NCI-H187 treated with DMSO at 0.1 percent for 48 hours (cell line): ENCODE data around the gene CELA3B.
"Not testable (repeated sequence)": the region's sequence is repeated elsewhere in the genome, so short reads cannot be mapped to it uniquely, and the experiment has no call there.

Experiments
- DNase-seq: peaks from one replicate; lab custom pipeline; 2025; lab: John Stamatoyannopoulos, UW

Gene CELA3B, protein sequence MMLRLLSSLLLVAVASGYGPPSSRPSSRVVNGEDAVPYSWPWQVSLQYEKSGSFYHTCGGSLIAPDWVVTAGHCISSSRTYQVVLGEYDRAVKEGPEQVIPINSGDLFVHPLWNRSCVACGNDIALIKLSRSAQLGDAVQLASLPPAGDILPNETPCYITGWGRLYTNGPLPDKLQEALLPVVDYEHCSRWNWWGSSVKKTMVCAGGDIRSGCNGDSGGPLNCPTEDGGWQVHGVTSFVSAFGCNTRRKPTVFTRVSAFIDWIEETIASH

DNA sequence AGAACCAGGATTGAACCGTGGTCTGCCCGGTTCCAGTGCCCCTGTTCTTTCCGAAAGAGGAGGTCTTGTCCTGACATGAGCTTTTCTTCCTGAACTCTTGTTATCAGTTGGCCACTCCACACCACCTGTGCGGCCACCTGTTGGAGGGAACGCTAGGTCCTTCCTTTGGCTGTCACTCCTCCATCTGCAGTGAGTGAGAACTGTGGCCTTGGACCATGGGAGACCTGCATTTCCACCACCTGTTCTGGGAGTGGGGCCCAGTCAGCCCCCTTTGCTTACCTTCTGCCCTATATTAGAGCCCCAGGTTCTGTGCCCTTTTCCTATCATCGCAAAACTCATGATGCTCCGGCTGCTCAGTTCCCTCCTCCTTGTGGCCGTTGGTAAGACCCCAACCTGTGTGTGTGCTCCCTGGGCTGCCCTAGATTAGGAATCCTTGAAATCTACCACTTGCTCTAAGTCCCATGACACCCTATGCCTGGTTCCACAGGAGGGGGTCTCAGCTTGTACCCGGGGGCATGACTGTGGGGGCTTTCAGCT is at the start of gene CELA3B:
Gene CELA3B, plus strand, starts transcription at position 320 of the 537 bp plus-strand sequence. Its CDS starts 18 bp downstream, at position 338.
- not testable (repeated sequence) for DNase-seq

DNA sequence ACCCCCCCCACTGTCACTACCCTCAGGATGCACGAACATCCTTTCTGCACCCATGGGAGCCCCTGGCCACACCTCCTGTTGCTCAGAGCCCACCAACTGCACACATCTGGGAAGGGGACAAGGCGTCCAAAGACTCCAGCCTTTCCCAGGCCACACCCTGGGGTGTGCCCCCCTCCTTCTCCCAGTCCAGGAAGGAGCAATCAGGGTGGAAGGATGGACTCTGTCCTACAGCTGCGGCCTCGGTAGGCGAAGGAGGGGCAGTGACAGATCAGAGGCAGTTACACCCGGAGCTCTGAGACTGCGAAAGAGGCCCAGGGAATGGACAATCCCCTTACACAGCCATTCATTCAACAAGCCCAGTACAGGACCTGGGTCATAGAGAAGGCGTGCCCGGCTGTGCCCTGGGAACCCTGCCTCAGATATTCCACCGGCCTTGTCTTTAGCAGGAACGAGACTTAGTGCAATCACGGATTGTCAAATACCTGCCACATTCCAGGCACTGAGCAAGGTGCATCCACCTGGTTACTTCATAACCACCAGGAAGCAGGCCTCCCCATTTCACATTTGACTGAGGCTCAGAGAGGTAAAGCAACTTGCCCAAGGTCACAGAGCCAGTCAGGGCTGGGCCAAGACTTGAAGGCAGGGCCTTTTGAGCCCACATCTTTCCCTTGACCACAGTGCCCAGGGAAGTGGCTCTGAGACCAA is 49.1 kb upstream of the CELA3B start:
- no peak for DNase-seq

DNA sequence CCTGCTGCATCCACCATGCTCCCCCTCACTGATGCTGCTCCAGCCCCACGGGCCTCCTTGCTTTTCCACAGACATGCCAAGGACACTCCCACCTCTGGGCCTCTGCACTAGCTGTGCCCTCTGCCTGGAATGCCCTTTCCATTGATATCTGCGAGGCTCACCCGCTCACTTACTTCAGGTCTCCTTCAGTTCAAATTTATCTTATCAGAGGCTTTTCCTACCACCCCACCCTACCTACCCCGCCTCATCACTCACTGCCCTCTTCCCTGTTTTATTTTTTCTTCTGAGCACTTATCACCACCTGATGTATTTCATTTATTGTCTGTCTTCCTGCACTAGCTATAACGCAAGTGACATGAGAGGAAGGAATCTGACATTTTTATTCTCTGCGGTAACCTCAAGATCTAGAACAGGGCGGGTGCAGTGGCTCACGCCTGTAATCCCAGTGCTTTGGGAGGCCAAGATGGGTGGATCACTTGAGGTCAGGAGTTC is 46.7 kb upstream of the CELA3B start:
- DNase-seq, result no peak

DNA sequence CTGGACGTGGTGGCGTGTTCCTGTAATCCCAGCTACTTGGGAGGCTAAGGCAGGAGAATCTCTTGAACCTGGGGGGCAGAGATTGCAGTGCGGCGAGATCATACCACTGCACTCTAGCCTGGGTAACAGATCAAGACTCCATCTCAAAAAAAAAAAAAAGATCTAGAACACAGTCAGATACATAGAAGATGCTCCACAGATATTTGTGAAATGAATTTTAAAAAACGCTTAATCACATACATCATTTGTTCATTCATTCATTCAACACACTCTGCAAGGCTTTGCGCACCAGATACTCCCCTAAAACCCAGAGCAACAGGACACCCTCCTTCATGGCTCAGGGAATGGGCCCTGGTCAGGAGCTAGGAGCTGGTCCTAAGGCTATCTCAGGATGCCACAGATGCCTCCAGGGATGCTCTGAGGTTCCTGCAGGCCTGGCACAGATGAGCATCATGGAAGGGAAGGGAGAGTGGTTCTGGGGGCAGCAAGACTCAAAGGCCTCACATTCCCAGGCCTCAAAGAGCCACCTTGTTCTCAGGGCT is 46.1 kb upstream of the CELA3B start:
- no peak for DNase-seq

DNA sequence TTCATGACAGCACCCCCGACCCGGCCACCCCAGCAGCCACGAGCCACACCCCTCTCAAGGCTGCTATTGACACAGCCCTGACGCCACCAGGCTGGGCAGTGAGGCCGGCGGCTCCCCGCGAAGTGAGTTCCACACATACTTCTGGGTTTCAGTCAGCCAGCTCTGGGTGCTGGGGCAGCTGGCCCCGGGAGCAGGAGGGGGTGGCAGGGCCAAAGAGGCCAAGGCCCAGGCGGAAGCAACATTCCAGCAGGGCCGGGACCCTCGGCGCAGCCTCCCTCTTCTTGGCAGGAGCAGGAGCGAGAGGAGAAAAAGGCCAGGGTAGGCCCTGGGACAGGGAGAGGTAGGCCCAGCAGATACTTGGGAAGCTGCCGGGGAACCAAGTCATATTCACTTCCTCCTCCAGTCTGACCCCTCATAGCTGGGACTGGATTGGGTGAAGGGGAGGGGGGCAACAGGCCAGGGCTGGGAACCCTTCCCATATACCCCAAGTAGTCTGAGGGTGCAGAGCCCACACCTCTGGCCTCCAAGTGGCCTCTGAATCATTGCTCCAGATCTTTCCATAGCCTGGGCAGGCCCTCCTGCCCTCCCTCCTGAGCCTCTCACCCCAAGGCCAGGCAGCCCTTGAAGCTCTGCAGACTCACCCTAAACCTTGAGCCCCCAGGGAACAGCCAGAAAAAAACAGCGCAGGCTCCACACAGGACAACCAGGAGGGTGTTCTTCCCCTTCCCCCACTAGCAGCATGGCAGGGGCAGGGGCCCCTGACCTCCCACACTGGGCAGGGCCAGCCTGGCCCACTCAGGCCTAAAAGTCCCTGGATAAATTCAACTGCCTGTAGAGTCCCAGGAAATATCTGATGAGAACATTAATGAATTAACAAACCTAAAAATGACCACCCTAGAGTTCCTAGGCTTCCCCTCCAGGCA is 45.4 kb upstream of the CELA3B start:
- no peak for DNase-seq

DNA sequence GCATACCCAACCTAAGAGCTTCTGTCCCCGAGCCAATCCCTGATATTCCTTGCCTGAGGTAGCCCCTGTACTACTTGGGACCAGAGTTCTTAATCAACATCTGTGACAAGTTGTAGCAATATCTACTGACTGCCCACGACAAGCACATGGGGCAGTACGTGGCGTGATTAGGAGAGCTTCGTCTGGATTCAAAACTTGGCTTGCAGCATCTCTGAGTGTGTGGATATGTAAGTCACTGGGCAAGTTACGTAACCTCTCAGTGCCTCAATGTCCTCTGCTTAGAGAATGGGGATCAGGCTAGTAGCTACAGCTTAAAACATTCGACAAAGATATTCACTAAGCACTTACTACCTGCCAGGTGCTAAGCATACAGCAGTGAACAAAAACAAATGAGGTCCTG is 44.7 kb upstream of the CELA3B start:
- no peak for DNase-seq

DNA sequence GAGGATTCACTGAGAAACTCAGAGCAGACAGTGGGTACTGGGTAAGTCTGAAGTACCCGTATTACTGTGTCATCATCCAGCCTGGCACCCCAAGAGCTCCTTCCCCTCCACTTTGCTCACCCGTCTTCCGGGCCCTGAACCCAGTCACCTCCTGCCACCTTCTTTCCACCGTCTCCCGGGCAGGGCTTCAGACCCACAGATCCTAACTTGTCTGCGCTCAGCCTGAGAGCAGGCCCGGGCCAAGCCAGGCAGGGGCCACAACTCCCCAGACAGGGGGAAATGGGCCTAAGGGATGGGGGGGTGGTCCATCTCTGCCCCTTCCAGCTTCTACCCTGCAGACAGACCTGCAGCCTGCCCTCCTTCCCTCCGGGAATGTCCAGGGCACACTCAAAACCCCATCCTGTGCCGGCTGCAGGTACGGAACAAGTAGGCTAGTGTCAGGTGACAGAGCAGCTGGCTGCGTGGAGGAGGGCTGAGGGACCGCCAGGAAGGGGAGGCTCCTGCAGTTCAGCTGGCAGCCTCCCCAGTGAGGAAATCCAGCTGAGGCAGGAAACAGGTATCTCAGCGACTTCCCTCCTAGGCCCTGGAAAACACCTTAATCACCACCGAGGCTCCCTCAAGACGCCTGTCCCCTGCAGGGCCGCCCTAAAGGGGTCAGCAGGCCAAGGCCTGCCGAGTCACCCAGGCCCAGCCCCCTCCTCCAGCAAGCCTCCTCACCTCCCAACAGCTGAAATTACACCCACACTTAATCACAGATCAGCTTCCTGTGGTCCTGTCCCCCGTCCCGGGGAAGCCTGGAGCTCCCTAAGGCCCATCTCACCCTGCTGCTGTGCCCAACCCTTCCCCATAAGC is 43.2 kb upstream of the CELA3B start:
- DNase-seq, result peak; percentile 68

DNA sequence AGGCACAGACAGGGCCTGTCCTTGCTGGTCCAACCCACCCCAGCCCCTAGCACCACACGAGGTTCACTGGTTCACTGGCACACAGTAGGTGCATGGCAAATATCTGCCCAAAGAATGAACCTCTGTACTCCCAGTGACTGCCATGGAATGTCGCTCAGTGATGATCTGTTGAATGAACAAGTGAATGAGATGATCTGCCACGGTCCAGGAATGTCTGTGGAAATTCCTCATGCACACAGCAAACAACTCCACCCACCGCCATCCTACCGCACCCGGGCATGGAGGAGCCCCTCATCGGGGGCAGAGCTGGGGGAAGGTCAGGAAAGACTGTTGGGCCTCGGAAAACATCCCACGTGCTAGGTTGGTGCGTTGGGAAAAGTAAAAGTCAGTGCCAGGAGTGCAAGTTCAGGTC is 41.4 kb upstream of the CELA3B start:
- DNase-seq, result no peak

DNA sequence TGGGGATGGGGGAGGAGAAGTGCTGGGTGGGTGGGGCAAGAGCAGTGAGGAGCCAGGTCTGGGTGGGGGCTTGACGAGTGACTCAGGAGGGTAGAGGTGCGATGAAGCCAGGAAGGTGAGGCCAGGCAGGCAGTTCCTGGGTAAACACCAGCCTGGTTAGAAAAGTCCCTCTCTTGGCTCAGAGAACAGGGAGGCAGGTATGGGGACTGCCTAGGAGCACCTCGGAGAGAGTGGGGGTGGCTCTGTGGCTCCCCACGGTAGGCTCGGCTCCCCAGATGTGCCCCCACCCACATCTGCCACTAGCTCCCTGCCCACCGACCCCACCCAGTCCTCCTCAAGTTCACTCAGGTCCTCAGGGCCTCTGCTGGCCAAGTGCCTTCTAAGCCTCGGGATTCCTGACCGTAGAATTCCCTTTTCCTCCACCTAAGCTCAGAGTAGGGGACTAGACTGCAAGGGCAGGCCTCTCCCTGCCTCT is 40.9 kb upstream of the CELA3B start:
- DNase-seq, result no peak

DNA sequence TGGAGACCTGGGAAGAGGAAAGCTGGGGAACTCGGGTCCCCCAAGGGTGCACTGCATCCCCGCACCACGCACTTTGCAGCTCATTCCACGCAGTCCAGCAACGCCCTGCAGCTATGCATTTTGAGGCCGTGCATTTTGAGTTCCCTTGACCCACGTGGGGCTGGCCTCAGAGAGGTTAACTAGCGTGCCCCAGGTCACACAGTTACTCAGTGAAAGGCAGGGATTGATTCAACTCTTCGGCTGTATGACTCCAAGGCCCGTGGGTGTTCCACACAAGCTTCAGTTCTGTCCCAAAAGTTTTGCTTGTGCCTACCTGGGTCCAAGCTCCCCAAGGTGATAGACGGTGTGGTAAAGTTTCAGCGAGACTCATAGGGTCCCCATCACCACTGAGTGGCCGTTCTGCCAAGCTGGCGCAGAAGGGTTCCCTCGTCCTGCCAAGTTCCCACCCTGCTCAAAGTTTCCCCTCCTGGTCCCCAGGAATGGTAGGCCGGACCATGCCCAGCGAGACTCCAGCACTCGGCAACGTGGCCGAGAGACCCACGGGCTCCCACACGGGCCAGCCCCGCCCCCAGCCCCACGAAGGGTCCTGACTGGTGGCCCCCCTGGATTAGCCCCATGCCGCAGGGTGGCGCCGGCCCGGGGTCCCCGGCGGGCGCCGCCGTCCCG is 40.3 kb upstream of the CELA3B start:
- DNase-seq, result no peak

DNA sequence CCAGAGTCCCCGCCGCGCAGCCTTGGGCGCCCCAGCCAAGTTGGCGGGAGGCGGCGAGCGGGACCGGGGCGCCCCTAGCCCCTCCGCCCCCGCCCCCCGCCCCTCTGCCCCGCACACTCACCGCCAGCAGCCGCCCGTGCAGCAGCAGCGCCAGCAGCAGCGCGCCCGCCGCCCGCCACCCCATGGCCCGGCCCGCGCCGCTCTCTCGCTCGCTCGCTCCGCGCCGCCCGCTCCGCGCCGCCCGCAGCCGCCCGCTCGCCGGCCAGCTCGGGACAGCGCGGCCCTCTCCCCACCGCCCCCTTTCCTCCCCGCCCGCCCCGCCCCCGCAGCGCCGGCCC is 39.8 kb upstream of the CELA3B start, which contains the start of gene HSPG2:
Gene HSPG2, minus strand, starts transcription at position 277 of the 338 bp plus-strand sequence. Its CDS starts 93 bp downstream, at position 184.
- DNase-seq, result no peak

DNA sequence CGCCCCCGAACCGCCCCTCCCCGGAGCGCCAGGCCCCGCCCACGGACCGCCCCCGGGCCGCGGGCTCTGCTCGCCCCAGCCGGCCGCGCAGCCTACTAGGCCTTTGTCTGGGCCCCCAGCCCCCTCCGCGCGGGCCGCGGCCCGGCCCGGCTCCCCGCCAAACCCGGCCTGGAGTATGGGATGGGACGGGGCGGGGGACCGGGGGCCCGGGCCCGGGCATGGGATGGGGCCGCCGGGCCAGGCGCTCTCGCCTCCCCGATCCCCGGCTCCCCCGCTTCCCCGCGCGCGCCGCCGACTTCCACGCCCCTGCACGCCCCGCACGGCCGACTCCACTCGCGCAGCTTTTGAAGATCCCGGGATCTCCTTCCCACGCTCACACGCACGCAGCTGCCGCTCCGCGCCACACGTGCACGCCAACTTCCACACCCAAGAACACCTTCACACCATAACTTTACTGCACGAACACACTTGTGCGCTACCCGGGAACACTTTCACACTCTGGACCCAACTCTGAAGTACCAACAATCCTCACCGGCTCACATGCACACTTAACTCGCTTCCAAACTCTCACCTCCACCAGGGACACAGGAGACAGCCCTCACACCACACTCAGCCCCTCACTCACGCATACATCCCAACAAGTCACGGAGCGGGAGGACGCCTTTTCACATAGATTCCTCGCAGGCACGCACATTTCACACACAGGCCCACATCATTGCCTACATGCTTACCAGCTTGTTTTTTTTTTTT is 39.3 kb upstream of the CELA3B start:
- no peak for DNase-seq

DNA sequence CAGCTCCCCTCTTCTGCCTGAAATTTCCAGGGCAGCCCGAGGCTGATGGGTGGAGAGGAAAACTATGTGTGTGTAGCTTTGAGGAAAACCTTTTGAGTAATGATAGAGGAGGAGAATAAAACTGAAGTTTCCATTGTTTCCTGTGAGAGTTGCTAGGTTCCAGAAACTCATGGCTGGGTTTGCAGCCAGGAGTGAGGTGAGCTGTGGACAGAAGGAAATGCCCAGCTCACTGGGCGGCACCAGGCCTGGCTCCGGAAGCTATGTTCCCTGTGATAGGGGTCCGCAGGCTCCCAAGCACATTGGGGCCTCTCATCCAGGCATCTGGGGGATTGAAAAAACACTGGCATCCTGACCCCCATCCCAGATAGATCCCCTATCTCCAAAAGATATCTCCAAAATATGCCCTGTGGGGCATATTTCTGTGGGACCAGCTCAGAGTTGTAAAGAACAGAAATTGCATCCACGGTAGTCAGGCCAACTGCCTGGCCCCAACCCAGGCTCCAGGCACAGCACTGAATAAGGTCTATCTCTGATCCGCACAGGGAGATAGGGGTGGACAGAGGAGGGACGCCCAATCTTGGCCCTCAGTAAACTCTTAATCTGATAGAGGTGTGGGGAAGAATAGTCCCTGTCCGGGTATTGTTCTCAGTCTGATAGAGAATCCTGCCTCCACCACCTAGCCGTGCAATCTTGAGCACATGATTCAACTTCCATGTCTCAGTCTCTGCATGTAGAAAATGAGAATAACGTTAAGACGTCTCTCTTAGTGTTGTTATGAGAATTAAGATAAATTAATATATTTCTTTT is 37.9 kb upstream of the CELA3B start:
- DNase-seq, result no peak

DNA sequence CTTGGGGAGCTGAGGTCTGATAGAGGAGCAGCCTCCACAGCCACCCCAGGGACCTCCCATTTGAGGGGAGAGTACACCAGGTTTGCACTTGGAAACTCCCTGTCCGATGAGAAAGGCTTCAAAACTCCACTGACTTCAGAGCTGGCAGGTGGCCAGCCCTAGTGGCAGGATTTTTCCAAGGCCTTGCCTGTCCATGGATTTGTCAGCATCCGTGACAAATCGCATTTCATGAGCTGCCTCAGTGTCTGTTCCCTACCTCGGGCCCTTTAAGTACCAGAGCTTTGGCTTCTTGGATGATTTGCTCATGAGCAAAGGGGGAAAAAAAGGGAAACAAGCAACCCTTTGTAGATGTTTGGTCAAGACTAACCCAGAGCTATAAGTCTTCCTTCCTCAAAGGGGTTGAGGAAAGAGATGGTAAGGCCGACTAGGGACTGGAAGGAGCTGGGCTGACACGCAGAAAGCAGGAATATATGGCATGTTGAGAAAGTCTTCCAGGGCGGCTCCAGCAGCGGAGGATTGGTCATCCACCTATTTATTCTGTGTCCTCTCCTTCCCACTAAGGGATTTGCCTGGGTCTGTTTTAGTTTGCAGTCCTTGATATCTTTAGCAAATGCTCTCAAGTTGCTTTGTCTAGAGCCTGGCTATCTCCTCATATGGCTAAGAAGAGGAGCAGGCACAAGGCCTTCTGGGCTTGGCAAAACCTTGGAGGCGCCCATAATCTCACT is 37.0 kb upstream of the CELA3B start:
- no peak for DNase-seq

DNA sequence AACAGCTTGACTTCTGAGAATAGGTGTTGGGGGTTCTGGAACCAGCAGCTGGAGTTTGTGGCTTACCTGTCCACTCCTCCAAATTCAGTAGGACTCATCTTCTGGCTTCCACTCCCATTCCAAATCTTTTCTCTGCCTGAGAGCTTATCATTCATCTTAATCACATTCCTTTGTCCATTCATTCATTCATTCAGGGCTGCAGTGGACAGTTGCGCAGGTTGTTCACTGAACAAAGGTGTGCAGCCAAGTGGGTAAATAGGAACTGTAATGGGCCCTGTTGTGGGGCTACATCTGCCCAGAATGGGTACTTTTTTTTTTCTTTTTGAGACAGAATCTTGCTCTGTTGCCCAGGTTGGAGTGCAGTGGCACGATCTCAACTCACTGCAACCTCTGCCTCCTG is 36.3 kb upstream of the CELA3B start:
- DNase-seq, result no peak

DNA sequence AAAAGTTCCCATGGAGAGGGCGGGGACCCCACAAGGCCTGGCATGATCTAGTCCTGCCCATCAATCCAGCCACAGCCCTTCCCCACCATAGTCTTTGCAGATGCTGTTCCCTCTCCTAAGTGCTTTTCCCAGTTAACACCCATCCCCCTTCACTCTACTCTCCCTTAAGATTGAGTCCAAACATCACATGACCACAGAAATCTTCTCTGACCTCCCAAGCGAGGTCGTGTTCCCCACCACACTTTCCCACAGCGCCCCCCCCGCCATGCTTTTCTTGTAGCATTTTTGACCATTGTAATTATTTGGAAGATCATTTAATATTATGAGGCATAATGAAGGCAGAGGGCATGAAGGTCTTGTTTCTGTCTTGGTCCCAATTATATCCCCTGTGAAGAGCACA is 35.5 kb upstream of the CELA3B start:
- no peak for DNase-seq

DNA sequence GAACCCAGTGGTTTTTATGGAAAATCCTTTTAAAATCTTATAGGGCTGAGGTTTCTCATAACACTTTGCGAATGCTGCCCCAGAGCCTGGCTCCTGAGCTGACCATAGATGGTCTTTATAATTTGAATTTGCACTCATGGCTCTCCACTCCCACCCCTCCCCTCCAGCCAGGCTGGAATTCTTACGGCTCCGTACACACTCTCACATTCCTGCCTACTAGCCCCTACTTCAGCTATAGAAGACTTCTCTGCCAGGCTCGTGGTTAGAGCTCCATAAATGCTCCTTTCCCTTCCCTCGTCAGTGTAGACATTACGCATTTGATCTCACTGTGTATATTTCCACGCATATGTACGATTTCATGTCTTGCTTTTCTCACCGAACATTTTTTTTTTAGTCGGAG is 34.4 kb upstream of the CELA3B start:
- DNase-seq, result no peak
